Endothelial cell (in vitro differentiated cells): ENCODE results near the gene TAPBP. TPM values are rescaled to one million over a fixed set of nuclear protein-coding genes. Genes with fewer than 3 reads are reported as not detected.
A peak's percentile ranks its signal among the peaks of the same experiment; 100 is the strongest.

ENCODE experiments used
- DNase-seq: peaks from one replicate; pipeline ENCODE4 v3.0.0; 2021; ENCODE audit warnings: low spot score
- H3K27ac Mint-ChIP-seq: one replicate; pipeline ENCODE4 v1.8.0; 2021; ENCODE audit warnings: mixed read lengths, inconsistent platforms; ENCODE audit not compliant: unreplicated experiment
- H3K27me3 Mint-ChIP-seq: one replicate; pipeline ENCODE4 v1.8.0; 2021; ENCODE audit warnings: mild to moderate bottlenecking, moderate library complexity, mixed read lengths, inconsistent platforms; ENCODE audit not compliant: unreplicated experiment
- H3K36me3 Mint-ChIP-seq: one replicate; pipeline ENCODE4 v1.8.0; 2021; ENCODE audit warnings: mild to moderate bottlenecking, low read depth, mixed read lengths, inconsistent platforms; ENCODE audit not compliant: unreplicated experiment
- H3K4me1 Mint-ChIP-seq: one replicate; pipeline ENCODE4 v1.8.0; 2021; ENCODE audit warnings: mild to moderate bottlenecking, mixed read lengths, inconsistent platforms; ENCODE audit not compliant: unreplicated experiment
- H3K4me3 Mint-ChIP-seq: one replicate; pipeline ENCODE4 v1.8.0; 2021; ENCODE audit warnings: mild to moderate bottlenecking, mixed read lengths, inconsistent platforms; ENCODE audit not compliant: unreplicated experiment
- H3K9me3 Mint-ChIP-seq: one replicate; pipeline ENCODE4 v1.8.0; 2021; ENCODE audit warnings: mixed read lengths, inconsistent platforms; ENCODE audit not compliant: unreplicated experiment
- total RNA-seq: library from RNA; stranded (reverse); fragmentation: NEBNext Ultra II Directional; extraction: Animal tissue kit (Norgen Biotek cat#: 25700); gene quantifications from one replicate; pipeline ENCODE4 v1.2.1, GENCODE V29; 2021; ENCODE audit not compliant: unreplicated experiment
- TF ChIP-seq, protein P1 (sequence below): fragments of 200-600 bp; sonication (generic); IDR thresholded peaks from one replicate; pipeline ENCODE4 v1.5.0; 2021; ENCODE audit warnings: antibody characterized with exemption; ENCODE audit not compliant: unreplicated experiment

TAPBP gene
- total RNA-seq, 1 donor from 2014 or later: 57.1 TPM

DNA sequence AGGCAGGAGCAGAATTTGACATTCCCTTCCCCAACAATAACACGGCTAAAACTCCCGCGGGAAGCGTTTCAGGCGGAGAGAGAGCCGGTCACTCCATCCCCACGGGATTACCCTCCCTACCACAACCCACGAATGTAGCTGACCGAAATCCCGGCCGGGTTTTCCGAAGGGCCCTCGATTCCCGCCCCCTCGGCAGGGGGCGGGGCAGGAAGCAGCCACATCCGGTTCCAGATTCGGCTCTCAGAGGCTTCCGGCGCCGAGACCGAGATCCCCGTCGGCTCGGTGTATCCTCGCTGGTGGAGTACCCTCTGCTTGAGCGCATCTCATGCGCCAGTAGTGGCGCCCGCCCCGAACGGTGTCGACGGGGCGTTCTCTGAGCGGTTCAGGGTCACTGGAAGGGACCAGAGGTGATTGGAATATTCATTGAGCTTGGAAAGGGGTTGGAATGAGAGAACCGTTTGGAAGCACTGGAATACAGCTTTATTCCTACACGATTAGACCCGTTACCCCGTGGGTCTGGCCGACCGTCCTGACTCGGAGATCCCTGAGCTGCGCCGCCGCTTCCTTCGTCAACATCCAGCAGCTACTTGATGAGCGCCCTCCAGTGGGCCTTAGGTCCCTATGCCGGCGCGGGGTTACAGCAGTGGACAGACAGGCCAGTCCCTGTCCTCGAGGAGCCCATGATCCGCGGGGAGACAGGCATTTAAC lies 14.5 kb downstream of the TAPBP start:
- H3K27ac Mint-ChIP-seq: peak overlapping the region; percentile 99
- H3K36me3 Mint-ChIP-seq: peaks cover 15% of the 10 kb centered on the region
- TF ChIP-seq, protein P1, sequence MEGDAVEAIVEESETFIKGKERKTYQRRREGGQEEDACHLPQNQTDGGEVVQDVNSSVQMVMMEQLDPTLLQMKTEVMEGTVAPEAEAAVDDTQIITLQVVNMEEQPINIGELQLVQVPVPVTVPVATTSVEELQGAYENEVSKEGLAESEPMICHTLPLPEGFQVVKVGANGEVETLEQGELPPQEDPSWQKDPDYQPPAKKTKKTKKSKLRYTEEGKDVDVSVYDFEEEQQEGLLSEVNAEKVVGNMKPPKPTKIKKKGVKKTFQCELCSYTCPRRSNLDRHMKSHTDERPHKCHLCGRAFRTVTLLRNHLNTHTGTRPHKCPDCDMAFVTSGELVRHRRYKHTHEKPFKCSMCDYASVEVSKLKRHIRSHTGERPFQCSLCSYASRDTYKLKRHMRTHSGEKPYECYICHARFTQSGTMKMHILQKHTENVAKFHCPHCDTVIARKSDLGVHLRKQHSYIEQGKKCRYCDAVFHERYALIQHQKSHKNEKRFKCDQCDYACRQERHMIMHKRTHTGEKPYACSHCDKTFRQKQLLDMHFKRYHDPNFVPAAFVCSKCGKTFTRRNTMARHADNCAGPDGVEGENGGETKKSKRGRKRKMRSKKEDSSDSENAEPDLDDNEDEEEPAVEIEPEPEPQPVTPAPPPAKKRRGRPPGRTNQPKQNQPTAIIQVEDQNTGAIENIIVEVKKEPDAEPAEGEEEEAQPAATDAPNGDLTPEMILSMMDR: no peak
- H3K4me1 Mint-ChIP-seq: peaks cover 24% of the 10 kb centered on the region
- peak; percentile 91 for DNase-seq
- H3K4me3 Mint-ChIP-seq: peak overlapping the region; percentile 100
- H3K27me3 Mint-ChIP-seq: peaks cover 38% of the 10 kb centered on the region
- H3K9me3 Mint-ChIP-seq: no peaks in the 10 kb centered on the region

DNA sequence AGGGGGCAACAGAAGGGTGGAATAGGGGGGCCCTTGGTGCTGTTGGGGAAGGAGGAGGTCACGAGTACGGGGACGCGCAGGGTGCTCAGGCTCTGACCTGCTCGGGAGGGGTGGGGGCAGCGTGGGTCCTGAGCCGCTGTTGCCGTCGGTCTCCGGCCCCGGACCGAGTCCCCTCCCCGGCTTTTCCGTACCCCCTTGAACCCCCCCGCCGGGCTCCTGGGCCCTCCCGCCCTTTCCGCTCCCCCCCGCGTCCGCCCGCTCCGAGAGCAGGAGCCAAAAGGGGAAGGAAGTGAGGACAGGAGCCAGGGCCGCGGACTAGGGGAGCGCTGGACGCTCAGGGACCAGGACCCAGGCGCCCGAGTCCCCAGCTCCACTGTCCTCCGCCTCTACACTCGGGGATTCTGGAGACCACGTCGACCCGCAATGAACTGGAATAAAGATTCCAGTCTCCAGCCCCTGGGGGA lies 15.1 kb downstream of the TAPBP start, which contains the start of gene RGL2:
Gene RGL2 (minus strand): TSS at position 170 of the 464 bp plus-strand sequence. CDS start 332 bp downstream, outside the sequence.
- H3K4me1 Mint-ChIP-seq: peaks cover 27% of the 10 kb centered on the region
- peaks cover 41% of the 10 kb centered on the region for H3K27me3 Mint-ChIP-seq
- peak; percentile 70 for DNase-seq
- peak within 1 kb of the TSS; percentile 100 for H3K27ac Mint-ChIP-seq
- peaks cover 17% of the 10 kb centered on the region for H3K36me3 Mint-ChIP-seq
- H3K9me3 Mint-ChIP-seq: no peaks in the 10 kb centered on the region
- peak within 1 kb of the TSS; percentile 100 for H3K4me3 Mint-ChIP-seq
- TF ChIP-seq, protein P1: no peak

DNA sequence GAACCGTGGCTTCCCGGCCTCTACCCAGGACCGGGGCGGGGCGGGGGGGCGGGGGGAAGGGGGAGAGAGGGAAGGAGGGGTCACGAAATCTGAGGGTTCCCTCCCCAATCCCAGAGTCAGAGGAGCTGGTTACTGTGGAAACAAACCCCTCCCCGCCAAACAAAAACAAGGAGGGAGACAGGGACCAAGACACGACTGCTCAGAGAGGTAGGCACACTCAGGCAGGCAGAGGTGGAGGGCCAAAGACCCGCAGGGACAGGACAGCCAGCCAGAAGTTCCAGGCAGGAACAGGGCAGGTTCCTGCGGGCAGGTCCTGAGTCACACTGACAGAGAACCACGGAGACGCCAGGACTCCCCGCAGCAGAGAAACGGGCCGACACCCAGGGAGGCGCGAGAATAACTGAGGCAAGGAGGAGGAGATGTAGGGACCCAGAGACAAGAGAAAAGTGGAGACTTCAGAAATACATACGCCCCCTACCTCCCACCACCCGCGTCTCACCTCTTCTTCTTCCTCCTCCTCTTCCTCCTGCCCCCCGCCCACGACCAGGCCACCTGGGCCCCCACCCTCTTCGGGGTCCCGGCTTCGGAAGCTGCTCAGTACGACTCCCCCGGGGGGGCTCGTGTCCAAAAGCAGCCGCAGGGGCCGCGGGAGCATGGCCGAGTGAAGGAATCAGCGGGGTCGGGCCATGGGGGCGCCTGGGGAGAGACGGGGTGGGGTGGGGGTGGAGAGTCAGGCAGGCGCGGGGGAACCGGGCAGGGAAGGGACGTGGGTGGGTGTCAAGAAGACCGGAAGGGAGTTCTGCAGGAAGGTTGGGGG lies 15.7 kb downstream of the TAPBP start:
- peak overlapping the region; percentile 100 for H3K4me3 Mint-ChIP-seq
- no peaks in the 10 kb centered on the region for H3K9me3 Mint-ChIP-seq
- TF ChIP-seq, protein P1: peak; percentile 16
- peak overlapping the region; percentile 100 for H3K27ac Mint-ChIP-seq
- peaks cover 27% of the 10 kb centered on the region for H3K4me1 Mint-ChIP-seq
- H3K36me3 Mint-ChIP-seq: peaks cover 14% of the 10 kb centered on the region
- peak; percentile 72 for DNase-seq
- peaks cover 41% of the 10 kb centered on the region for H3K27me3 Mint-ChIP-seq

DNA sequence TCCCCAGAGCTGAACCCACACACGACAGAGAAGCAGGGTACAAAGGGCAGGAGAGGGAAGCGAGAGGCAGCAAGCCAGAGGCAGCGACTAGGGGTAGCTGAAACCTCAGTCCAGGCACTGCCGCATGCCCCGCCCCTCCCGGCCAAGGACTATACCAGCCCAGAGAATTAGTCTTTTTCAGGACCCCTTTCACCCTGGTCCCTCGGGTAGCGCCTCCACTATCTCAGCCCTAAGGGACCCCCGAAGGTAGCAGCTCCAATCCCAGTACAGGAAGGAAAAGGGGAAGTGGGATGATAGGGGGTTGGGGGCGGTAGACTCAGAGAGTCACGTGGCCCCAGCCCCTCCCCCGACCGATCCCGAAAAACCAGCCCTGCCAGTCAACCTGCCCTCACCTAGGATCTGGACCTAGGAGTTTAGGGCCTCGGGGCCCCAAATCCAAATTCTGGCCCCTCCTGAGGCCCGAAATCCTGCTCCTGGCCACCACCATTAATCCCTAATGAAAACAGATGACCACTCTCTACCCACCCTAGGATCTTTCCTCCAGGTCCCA lies 16.4 kb downstream of the TAPBP start:
- Mint-ChIP-seq H3K4me3 (peak overlapping the region; percentile 100), H3K27ac (peak overlapping the region; percentile 92), H3K9me3 (no peaks in the 10 kb centered on the region), H3K4me1 (peaks cover 27% of the 10 kb centered on the region), H3K36me3 (peaks cover 19% of the 10 kb centered on the region), H3K27me3 (peaks cover 43% of the 10 kb centered on the region)
- peak; percentile 59 for DNase-seq
- TF ChIP-seq, protein P1: no peak
